C4-2B (cell line): ENCODE measurements around the gene UBE2E1.
"Not testable (repeated sequence)": the region's sequence is repeated elsewhere in the genome, so short reads cannot be mapped to it uniquely, and the experiment has no call there.

Experiments
- H3K27ac ChIP-seq: fragments of 450-650 bp; 2 replicates; pipeline ENCODE4 v1.5.1; 2017
- CTCF ChIP-seq: fragments of 450-650 bp; conservative IDR thresholded peaks from 2 replicates; pipeline ENCODE4 v1.5.1; 2017; ENCODE audit warnings: mild to moderate bottlenecking
- ZFX ChIP-seq: fragments of 450-650 bp; IDR thresholded peaks from 2 replicates; pipeline ENCODE4 v1.6.1; 2017

The UBE2E1 gene

DNA sequence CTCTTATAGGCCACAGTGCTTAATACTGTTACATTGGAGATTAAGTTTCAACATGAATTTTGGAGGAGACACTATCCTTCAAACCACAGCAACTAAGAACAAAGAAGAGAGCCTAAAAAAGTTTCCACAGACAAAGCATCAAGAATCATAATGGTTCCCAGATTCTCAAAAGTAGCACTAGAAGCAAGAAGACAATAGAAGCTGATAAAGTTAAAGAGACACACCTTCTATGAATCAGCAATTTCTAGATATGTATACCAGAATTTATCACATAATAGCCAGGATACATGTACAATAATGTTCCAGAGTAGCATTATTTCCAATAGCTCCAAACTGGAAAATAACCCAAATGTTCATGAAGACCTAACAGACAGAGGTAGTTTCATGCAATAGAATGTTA is 98.8 kb downstream of the UBE2E1 start:
- TF ChIP-seq ZFX (no peak), CTCF (no peak)
- H3K27ac ChIP-seq: no peak overlapping the region

DNA sequence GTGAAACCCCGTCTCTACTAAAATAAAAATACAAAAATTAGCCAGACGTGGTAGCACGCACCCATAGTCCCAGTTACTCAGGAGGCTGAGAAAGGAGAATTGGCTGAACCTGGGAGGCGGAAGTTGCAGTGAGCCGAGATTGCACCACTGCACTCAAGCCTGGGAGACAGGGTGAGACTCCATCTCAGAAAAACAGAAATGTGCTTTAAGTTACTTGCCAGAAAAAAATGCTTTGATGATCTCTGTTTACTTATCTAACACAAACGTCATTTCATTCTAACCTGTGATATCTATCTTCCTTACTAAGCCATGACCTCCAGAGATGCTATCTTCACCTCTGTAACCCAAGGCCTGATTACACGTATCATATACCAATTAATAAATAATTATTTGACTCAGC is 103.6 kb downstream of the UBE2E1 start:
- no peak overlapping the region for H3K27ac ChIP-seq

GRCh38 chr3:23911397-23911796 is 105.6 kb downstream of the UBE2E1 start:
- no peak overlapping the region for H3K27ac ChIP-seq
- no peak for TF ChIP-seq ZFX
- no peak for TF ChIP-seq CTCF

More for the DNA sequence above, 103.6 kb downstream of the UBE2E1 start:
- TF ChIP-seq CTCF (no peak), ZFX (no peak)

DNA sequence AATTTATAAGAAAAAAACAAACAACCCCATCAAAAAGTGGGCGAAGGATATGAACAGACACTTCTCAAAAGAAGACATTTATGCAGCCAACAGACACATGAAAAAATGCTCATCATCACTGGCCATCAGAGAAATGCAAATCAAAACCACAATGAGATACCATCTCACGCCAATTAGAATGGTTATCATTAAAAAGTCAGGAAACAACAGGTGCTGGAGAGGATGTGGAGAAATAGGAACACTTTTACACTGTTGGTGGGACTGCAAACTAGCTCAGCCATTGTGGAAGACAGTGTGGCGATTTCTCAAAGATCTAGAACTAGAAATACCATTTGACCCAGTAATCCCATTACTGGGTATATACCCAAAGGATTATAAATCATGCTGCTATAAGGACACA is 106.6 kb downstream of the UBE2E1 start:
- not testable (repeated sequence) for H3K27ac ChIP-seq

DNA sequence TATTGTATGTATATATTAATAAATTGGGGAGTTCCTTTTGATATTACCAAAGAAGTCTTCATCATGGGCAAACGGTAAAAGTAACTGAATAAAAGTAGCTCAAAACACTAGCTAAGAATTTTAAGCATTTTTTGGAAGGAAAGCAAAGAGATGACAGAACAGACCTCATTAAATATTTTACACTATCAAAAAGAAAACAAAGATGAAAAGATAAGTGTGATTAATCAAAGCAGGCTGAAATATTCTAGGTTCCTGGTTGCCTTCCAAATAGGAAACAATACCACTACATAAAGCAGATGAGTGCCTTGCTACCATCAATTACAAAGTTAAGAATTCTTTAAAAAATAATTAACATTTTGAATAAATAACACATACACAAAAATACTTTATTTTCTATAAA is 107.4 kb downstream of the UBE2E1 start:
- H3K27ac ChIP-seq: no peak overlapping the region
- TF ChIP-seq CTCF: no peak
- TF ChIP-seq ZFX: no peak

GRCh38 chr3:23913873-23914743 is 108.4 kb downstream of the UBE2E1 start:
- H3K27ac ChIP-seq: no peak overlapping the region

DNA sequence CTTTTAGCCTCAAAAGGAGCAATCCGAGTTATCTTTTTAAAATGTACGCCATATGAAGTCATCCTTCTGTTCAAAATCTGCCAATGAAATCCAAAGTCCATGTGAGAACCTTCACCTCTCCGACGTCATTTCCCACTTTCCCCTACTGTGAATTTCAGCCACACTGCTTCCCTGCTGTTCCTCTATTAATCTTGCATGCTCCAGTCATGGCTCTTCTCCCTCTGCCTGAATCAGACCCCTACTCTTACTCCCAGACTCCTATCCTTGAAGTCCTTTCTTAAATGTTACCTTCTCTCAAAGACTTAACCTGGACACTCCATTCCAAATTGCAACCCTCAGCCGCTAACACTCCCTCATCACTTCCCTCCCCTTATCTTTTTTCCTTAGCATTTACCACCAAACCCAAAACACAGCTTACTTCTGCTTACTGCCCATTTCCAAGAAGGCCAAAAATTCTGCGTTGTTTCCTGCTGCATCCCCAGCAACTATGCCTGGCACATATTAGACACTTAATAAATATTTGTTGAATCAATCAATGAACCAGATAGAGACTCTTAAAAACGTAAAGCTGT is 109.9 kb downstream of the UBE2E1 start:
- H3K27ac ChIP-seq: no peak overlapping the region
- no peak for TF ChIP-seq CTCF
- TF ChIP-seq ZFX: no peak

More at GRCh38 chr3:23913873-23914743, 108.4 kb downstream of the UBE2E1 start:
- TF ChIP-seq ZFX (no peak), CTCF (no peak)
